ENCODE measurements around the gene ARRB1. TPM values are rescaled to one million over a fixed set of nuclear protein-coding genes. Genes with fewer than 3 reads are reported as not detected.
A peak's percentile ranks its signal among the peaks of the same experiment; 100 is the strongest.

Gene ARRB1
- total and polyA plus RNA-seq, 9 of the 15 experiments (the other 6 are each of a cell fraction or from before 2014, with no cell fraction given) = 6.6 to 45.4 (median 28.5) TPM

GRCh38 chr11:75241036-75241905 is 110.2 kb downstream of the ARRB1 start (continued):
- 0 out of 4 replicates have a peak, but pooled peaks of 1 of the 2 experiments have one; percentile 55 for TF ChIP-seq BCLAF1 (IDR thresholded peaks at IDR 0.05; ENCODE audit: borderline replicate concordance in 1 of 2, control insufficient read depth in 1 of 2, low read depth in 2 of 2, low read length in 1 of 2)
- TF ChIP-seq HDAC6 (IDR thresholded peaks at IDR 0.05; ENCODE audit: low read depth, low read length) = peak; percentile 32; the same call in 1 of the 2 replicates
- TF ChIP-seq BCL6 (CRISPR knock-in tag; IDR thresholded peaks at IDR 0.05) = no peak
- TF ChIP-seq ZNF785 (CRISPR knock-in tag; IDR thresholded peaks at IDR 0.05) = no peak
- 0 out of 2 replicates have a peak, but pooled peaks have one; percentile 40 for TF ChIP-seq CREB1 (IDR thresholded peaks at IDR 0.05)
- no peak; the same call in 1 of the 2 replicates for TF ChIP-seq CREB1 (CRISPR knock-in tag; IDR thresholded peaks at IDR 0.05)
- peak; percentile 73; the same call in 1 of the 2 replicates for TF ChIP-seq ETS1 (conservative IDR thresholded peaks at IDR 0.05; ENCODE audit: control insufficient read depth, low read depth, low read length)
- TF ChIP-seq ZNF282 (CRISPR knock-in tag; IDR thresholded peaks at IDR 0.05) = peak; percentile 69; the same call in 1 of the 2 replicates
- no peak for TF ChIP-seq ZNF133 (CRISPR knock-in tag; IDR thresholded peaks at IDR 0.05)
- TF ChIP-seq ZBTB7A (IDR thresholded peaks at IDR 0.05; ENCODE audit: borderline replicate concordance, control insufficient read depth, low read depth, low read length) = 0 out of 2 replicates have a peak, but pooled peaks have one; percentile 51
- TF ChIP-seq TCF3 (CRISPR knock-in tag; IDR thresholded peaks at IDR 0.05) = no peak
- peak; percentile 69; the same call in 1 of the 2 replicates for TF ChIP-seq NR2F6 (CRISPR knock-in tag; IDR thresholded peaks at IDR 0.05)
- TF ChIP-seq TEAD1 (CRISPR knock-in tag; IDR thresholded peaks at IDR 0.05) = peak in 1 of 2 experiments; percentile 77; a peak in 1 of 4 replicates
- TF ChIP-seq ZNF197 (CRISPR knock-in tag; IDR thresholded peaks at IDR 0.05; ENCODE audit: low read depth) = peak; percentile 93; the same call in 1 of the 2 replicates
- TF ChIP-seq ARID4B (CRISPR knock-in tag; IDR thresholded peaks at IDR 0.05) = peak; percentile 37; the same call in 1 of the 2 replicates
